DMS53 treated with DMSO at 0.1 percent for 48 hours (cell line): ENCODE data around the gene SLIT2.
A peak's percentile ranks its signal among the peaks of the same experiment; 100 is the strongest.

Source experiments
- DNase-seq: peaks from one replicate; lab custom pipeline; 2025; ENCODE audit not compliant: unreplicated experiment; lab: John Stamatoyannopoulos, UW

The SLIT2 gene

GRCh38 chr4:20298455-20298854 lies 46.8 kb downstream of the SLIT2 start:
- no peak for DNase-seq

- no peak for DNase-seq
Measured at GRCh38 chr4:20298986-20299385, 47.3 kb downstream of the SLIT2 start.

- DNase-seq: peak; percentile 27
Measured at GRCh38 chr4:20299515-20299914, 47.8 kb downstream of the SLIT2 start.

- DNase-seq: no peak
Measured at GRCh38 chr4:20301161-20301560, 49.5 kb downstream of the SLIT2 start.
